G401 (cell line): Measurements from ENCODE around the gene ZNF333. TPM values are rescaled to one million over a fixed set of nuclear protein-coding genes. Genes with fewer than 3 reads are reported as not detected.
"Not testable (repeated sequence)": the region's sequence is repeated elsewhere in the genome, so short reads cannot be mapped to it uniquely, and the experiment has no call there.

Source experiments
- DNase-seq: peaks from one replicate; pipeline ENCODE4 v3.0.0-alpha.2; 2015; ENCODE audit warnings: low spot score
- in situ Hi-C: cut with HindIII; loops from 2 replicates; pipeline ENCODE4 v1.10.0; 2016; ENCODE audit warnings: low sequenced_read_pairs, mixed read lengths
- total RNA-seq: library from RNA; depleted of rRNA; stranded (reverse); fragments of >200 nt; shearing (Covaris generic); gene quantifications from 2 replicates; pipeline ENCODE4 v1.2.3, GENCODE V29; 2014; rRNA removed

ZNF333 gene
- total RNA-seq, 1 experiment from 2014 or later = 9.8 TPM

GRCh38 chr19:14780622-14781225 is 90.9 kb downstream of the ZNF333 start:
- in situ Hi-C loops, DNase-seq: not testable (repeated sequence)

DNA sequence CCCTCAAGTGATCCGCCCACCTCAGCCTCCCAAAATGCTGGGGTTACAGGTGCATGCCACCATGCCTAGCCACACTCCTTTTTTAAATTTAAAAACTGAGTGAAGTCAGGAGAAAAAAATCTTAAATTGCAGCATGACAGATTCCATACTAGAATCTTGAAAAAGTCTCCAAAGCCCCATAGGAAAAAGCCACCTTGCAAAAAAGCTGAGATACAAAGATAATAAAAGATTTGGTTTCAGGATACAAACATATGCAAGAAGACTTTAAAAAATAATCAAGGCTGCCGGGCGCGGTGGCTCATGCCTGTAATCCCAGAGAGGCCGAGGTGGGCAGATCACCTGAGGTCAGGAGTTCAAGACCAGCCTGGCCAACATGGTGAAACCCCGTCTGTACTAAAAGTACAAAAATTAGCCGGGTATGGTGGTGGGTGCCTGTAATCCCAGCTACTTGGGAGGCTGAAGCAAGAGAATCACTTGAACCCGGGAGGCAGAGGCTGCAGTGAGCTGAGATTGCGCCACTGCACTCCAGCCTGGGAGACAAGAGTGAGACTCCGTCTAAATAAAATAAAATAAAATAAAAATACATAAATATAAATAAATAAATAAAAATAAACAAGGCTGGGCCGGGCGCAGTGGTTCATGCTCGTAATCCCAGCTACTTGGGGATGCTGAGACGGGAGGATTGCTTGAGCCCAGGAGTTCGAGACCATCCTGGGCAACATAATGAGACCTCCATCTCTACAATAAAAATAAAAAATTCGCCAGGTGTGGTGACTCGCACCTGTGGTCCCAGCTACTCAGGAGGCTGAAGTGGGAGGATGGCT is 92.1 kb downstream of the ZNF333 start:
- in situ Hi-C loops, DNase-seq: not testable (repeated sequence)

DNA sequence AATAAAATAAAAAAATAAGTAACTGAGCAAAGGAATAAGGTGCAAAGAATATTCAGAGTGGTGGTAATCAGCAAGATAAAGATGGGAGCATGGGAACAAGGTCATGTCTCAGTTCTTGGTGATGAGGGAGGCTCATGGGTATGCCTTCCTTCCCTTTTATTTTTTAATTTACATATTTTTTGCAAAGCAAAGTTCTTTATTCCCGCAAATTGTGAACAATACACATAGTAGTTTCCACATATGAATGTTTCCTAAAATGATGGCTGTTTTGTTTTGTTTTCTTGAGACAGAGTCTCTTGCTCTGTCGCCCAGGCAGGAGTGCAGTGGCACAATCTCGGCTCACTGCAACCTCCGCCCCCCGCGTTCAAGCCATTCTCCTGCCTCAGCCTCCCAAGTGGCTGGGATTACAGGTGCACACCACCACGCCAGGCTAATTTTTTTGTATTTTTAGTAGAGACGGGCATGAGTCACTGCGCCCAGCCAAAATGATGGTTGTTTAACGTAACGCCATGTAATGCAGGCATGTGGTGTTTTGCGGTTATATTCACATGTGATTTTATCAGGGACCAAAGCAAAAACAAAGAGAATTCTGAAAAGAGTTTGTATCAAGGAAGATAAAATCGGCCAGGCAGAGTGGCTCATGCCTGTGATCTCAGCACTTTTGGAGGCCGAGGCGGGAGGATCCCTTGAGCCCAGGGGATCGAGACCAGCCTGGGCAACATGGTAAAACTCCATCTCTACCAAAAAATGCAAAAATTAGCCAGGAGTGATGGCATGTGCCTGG is 93.0 kb downstream of the ZNF333 start:
- in situ Hi-C loops = no loop called here

More for the DNA sequence above, 93.0 kb downstream of the ZNF333 start:
- DNase-seq = no peak

Other genes starting within 250 kb of the ZNF333 start
- gene PTGER1, start 214.7 kb upstream of the ZNF333 start, total RNA-seq = 1.5 TPM in 1 of 2 replicates, not detected in the other
- gene GIPC1, start 193.9 kb upstream of the ZNF333 start, total RNA-seq = 367 and 404 TPM in 2 replicates
- 95.1 and 117 TPM in 2 replicates for gene DNAJB1, start 171.7 kb upstream of the ZNF333 start, total RNA-seq
- gene TECR, start 160.5 kb upstream of the ZNF333 start, total RNA-seq = 166 and 226 TPM in 2 replicates
- 287 and 394 TPM in 2 replicates for gene NDUFB7, start 118.0 kb upstream of the ZNF333 start, total RNA-seq
- gene CLEC17A, start 107.0 kb upstream of the ZNF333 start, total RNA-seq = not detected in 2 replicates
- not detected in 2 replicates for gene ADGRE3, start 15.2 kb upstream of the ZNF333 start, total RNA-seq
- not detected in 2 replicates for gene ADGRE2, start 88.5 kb downstream of the ZNF333 start, total RNA-seq
- not detected in 2 replicates for gene OR7A5, start 145.1 kb downstream of the ZNF333 start, total RNA-seq
- not detected in 2 replicates for gene OR7C1, start 145.1 kb downstream of the ZNF333 start, total RNA-seq
- gene OR7A10, start 158.9 kb downstream of the ZNF333 start, total RNA-seq = not detected in 2 replicates
- not detected in 2 replicates for gene OR7A17, start 196.1 kb downstream of the ZNF333 start, total RNA-seq